HG02943 (cell line): ENCODE measurements around the gene SFT2D3.

Experiments used
- ATAC-seq: cut with Tn5 transposase; IDR thresholded peaks from one replicate; pipeline ENCODE4 v1.9.1; 2021; ENCODE audit warnings: mild to moderate bottlenecking, low read depth, moderate library complexity; ENCODE audit not compliant: unreplicated experiment

The SFT2D3 gene, protein sequence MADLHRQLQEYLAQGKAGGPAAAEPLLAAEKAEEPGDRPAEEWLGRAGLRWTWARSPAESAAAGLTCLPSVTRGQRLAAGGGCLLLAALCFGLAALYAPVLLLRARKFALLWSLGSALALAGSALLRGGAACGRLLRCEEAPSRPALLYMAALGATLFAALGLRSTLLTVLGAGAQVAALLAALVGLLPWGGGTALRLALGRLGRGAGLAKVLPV

DNA sequence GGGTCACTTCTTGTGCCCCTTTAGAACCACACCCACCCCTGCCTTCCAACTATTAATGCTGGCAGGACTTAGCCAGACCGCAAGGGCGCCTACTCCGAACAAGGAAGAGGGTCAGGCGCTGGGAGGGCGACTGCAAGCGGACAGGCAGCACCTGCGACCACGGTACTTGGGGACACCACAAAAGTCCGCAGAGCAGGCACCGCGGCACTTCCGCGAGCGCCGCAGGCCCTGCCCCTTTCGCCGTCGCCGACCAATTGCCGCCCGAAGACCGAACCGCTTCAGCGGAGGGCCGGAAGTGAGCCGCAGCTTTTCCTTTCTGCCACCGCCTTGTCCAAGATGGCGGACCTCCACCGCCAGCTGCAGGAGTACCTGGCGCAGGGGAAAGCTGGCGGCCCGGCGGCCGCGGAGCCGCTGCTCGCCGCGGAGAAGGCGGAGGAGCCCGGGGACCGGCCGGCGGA, at the start of gene SFT2D3:
Gene SFT2D3 (plus strand): TSS at position 305 of the 458 bp plus-strand sequence. CDS start 32 bp downstream, at position 337.
- ATAC-seq = peak; percentile 66

DNA sequence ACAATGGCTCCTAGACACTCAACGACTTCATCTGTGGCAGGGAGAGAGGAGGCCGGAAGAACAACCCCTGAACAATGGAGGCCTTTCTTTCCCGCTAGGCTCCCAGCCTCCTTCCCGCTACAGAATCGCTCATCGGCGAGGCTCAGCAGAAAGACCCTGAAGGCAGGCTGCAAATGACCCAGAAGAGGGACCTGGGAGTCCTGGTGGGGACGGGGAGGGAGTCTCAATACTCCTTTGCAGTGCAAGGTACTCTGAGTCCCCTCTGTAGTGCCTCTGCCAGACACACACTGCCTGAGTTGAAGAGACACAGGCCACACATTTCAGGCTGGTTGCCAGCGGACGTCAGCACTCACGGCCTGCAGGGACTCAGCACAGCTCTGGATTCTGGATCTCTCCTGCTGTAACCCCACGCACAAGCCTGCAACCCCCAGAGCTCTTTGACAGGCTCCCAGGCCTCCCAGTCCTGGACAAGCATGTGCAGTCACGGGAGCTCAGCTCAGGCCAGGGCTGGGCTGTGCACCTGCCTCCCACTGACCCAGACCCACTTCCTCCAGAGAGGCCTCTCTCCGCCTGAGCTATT, 49.2 kb upstream of the SFT2D3 start:
- no peak for ATAC-seq

- no peak for ATAC-seq
These were observed 48.4 kb upstream of the SFT2D3 start for GRCh38 chr2:127652786-127653357.

DNA sequence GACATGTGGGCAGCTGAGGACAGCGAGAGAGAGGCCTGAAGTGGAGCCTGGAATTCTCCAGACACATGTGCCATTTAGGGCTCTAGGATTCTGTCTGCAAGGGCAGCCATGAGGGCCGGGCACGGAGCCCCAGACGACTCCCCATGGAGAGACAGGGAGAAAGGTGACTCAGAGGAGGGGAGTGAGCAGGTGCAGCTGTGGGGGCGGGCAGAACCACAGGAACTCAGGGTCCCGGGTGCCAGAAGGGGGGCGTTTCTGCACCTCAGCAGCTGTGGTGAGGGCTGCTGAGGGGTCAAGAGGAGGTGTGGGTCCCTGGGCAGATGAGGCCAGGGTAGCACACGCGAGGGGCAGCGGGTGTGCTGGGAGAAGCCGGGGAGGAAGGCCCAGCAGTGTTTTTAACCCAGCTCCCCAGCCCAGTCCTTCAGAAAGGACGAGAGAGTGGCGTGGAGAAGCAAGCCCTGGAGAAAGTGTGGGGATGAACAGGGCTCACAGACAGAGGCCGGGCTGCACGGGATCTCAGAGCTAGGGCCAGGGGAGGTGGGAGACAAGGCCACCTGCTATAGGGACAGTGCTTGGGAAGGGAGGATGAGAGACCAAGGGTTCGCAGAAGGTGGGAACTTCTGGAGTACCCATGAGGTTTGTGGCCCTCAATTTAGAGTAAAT, 47.7 kb upstream of the SFT2D3 start:
- ATAC-seq = no peak

GRCh38 chr2:127654084-127654837, 47.0 kb upstream of the SFT2D3 start:
- no peak for ATAC-seq

DNA sequence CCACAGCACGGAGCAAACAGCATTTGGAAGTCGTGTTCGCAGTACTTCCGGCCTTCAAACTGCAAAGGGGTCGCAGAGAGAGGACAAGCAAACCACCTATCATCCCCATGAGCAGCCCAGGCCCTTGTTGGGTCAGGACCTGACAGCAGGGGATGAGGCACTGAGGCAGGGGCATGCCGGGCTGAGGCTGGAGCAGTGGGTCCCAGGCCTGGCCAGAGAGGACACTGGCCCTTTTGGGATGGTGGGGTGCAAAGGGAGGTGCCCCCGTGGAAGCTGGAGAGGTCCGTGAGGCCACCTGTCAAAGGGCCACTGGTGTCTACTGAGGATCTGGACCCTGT, 46.5 kb upstream of the SFT2D3 start:
- ATAC-seq = no peak

DNA sequence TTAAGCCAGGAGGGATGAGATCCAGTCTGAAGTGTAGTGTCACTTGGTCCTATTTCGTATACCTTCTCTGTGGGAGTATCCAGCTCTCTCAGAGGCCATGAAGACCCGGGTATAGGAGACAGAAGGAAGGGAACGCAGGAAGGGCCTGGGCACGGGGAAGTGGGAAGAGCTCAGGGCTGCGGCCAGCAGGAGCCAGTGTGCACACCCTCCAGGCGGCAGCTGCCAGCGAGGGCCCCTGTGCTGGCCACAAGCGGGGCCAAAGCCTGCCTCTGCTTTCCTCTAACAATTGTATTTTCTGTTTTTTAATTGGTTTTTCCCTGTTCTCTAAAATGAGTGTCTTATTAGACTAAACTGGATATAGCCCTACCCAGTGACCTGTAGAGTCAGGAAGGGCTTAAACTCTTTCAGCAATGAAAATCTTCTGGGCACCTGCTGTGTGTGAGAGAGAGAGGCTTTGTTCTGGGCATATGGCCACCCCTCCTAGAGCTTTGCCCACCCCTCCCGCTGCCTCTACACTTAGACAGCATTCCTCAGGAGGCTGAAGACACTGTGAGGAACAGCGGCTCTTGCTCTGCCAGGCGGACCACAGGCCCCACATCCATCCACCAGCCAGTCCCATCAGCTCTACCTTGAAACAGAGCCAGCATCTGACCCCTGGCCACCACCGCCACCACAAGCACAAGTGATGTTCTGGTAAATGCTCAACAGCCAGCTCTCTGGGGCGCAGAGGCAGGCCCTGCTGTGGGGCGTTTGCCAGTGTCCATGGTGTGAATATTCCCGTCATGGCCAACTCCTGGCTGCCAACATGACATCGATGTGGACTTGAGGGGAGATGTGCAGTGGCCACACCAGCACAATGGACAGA, 45.9 kb upstream of the SFT2D3 start:
- no peak for ATAC-seq

DNA sequence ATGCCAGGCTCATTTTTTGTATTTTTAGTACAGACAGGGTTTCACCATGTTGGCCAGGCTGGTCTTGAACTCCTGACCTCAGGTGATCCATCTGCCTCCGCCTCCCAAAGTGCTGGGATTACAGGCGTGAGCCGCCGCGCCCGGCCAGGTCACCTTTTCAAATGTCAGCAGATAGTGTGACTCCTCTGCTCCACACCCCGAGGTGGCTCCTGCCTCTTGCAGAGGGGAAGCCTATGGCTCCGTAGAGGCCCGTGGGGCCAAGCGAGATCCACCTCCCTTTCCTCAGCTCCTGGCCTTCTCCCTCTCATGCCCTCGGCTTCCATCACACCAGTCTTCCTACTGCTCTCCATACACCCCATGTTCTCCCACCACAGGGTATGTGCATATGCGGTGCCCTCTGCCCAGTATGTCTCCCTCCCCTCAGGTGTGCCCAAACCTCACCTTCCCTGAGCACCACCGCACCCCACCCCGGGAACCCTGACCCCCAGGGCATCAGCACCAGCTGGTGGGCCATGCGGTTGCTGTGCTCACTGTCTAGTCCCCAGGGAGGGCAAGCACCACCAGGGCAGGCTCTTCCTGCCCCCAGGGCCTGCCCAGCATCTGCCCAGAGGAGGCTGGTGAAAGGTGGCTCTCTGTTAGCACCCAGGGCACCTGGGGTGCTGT, 44.6 kb upstream of the SFT2D3 start:
- no peak for ATAC-seq

DNA sequence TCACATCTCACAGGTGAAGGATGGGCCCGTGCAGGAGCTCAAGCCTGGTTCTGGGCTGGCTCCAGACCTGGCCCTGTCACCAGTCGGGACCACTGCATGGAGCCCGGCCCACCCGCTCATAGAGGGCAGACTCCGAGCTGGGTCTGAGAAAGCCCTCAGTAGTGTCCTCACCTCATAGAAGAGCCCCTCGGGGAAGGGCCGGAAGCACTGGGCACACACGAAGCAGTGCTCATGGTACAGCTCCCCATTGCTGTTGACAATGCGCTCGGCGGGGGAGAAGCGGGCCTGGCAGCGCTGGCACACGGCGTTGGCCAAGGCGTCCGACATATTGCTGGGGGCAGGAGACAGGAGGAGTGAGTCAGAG, 44.1 kb upstream of the SFT2D3 start:
- no peak for ATAC-seq

DNA sequence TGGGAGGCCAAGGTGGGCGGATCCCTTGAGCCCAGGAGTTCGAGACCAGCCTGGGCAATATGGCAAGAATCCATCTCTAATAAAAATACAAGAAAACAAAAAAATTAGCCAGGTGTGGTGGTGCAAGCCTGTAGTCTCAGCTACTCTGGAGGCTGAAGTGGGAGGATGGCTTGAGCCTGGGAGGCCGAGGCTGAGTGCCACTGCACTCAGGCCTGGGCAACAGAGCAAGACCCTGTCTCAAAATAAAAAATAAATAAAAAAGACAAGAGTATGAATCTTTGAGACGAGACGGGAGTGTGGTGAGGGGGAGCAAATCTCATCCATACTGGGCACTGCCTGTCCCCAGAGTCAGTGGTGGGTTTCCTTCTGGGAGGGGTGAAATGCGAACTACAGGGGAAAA, 43.2 kb upstream of the SFT2D3 start:
- ATAC-seq = no peak

DNA sequence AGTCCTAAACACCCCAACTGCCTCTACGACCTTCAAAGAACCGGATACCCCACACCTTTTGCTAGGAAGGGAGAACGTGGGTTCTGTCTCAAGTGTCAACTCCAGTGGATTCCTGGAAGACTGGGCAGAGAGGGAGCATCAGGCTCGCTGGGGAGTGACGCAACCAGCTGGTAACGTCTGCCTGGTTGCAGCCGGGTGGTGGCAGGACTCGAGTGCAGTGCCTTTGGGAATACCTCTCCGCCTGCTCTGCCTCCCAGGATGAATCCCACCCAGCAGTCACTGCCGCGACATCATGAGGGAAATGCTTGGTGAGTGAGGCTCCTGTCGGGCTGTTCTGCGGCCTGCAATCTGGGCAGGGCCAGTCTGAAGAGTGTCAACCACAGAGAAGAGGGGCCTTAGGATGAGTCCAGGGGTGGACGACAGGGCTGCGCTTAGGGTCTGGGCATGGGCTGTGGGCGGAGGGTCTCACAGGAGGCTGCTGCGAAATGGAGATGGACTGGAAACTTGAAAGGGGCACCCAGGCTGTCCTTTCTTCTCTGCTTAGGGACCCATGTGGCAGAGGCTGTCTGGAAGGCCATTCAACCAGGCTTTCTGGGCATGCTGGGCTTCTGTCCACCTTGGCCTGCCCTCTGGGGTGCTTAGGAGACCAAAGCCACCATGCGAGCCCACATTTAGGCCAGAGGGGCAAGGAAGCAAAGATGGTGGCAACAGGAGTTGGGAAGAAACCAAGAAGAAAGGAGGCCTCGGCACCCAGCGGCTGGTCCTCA, 42.5 kb upstream of the SFT2D3 start:
- no peak for ATAC-seq

DNA sequence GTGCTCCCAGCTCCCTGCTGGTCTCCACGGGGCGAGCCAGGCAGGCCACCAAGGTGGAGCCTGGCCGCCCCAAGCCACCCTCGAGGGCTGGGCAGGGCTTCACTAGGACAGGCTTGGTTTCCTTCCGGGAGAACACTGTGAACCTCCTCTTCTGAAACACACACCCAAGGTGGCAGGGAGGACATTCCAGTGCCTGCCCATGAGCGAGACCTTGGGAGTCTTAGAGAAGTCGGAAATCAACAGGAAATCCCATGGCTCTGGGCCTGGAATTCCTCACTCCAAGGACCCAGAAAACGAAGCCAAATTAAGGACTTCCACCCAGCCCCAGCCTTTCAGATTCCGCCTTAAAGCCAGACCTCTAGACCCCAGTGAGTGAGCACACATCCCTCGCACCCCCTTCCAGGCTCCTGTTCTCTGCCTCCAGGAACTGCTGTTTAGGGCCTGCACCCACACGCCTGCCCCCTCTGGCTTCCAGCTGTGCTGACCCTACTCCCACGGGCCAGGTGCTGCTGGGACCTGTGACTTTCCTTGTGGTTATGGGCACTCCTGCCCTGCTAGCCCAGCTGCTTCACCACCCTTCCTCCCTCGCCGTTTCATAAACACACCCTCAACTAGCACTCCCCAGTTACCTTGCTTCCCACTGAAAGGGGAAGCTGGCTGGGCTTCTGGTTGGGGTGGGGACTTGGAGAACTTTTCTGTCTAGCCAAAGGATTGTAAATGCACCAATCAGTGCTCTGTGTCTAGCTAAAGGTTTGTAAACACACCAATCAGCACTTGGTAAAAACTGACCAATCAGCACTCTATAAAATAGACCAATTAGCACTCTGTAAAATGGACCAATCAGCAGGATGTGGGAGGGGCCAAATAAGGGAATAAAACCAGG, 41.6 kb upstream of the SFT2D3 start:
- no peak for ATAC-seq

- no peak for ATAC-seq
These were observed 41.1 kb upstream of the SFT2D3 start for GRCh38 chr2:127660291-127660578.

DNA sequence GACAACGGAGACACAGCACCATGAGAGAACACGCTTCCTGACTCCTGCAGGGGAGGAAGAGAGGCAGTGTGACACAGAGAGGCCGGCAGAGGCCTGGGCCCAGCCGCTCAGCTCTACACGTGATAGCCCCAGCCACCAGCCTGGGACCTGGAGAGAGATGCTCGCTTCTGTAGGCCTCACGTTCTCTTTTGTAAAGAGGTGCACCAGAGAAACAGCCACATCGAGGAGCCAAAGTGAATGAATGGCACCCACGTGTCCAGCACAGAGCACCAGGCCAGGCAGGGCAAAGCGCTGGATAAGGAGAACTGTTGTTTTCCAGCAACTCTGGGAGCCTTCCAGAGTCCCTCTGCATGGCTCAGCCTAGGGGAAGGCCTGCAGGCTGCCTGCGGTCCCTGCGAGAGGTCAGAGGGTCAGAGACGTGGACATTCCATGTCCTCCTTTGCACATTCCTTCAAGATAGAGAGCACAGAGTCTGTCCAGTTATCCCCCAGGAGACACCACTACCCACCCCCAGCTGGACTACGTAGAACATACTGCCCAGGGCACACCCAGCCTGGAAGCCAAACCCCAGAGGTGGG, 40.1 kb upstream of the SFT2D3 start:
- ATAC-seq = no peak

DNA sequence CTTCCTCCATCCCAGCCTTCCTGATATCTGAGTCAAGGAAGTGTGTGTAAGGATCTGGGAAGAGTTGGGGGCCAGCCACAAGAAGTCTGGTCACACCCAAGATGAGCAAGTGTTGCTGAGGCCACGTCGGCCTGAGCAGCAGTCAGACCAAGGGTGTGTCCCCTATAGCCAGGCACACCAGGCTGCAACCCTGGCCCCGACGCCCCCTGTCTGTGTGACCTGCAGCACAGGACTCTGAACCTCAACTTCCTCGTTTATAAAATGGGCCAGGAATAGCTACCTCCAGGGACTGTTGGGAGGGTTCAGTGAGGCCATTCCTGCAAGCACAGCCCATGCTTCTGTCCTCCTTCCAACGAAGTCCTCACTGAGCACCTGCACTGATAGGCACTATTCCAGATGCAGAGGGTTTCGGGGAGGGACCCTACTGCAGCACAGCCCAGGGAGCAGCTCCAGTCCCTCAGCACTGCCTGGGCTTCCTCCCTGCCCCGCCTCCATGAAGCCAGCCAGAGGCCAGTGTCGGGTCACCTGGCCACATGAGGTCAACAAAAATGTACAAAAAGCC, 39.3 kb upstream of the SFT2D3 start:
- no peak for ATAC-seq

DNA sequence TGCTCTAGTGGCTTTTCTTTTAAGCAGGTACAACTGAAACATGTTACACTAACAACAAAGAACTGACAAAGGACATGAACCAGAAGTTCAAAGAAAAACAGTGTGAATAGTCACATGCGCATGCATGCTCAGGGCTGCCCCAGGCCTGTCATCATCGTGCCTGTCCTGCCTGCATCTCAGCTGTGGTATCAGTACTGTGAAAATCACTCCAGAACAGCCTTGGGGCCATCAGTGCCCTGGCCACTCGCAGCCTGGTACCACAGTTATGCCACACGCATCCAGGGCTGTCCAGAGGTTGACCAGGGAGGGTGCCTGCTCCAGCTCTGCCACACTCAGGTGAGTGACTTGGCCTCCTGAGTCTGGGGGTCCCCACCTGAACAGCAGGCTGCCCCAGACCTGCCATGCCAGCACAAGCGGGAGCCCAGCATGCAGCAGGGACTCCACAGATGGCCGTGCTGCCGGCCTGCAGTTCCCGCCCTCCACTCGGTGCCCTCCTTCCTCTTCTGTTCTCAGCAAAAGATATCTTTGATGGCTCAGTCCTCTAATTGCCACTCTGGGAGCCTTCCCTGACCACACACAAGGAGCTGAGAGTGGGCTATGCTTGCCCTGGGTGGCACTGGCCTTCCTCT, 38.2 kb upstream of the SFT2D3 start:
- ATAC-seq = no peak

- ATAC-seq = no peak
These were observed 37.7 kb upstream of the SFT2D3 start for GRCh38 chr2:127663566-127664064.
